PC-3 (cell line): ENCODE measurements around the gene UGT1A3. TPM values are rescaled to one million over a fixed set of nuclear protein-coding genes. Genes with fewer than 3 reads are reported as not detected.

ENCODE experiments used
- ATAC-seq: fragments of 200-7000 bp; cut with Tn5 transposase; 2 replicates; pipeline ENCODE4 v1.9.1; 2020; ENCODE audit warnings: mild to moderate bottlenecking, moderate library complexity
- BruUV-seq: library from RNA; stranded (reverse); fragments of 400-500 nt; replicated peaks from 2 replicates; lab custom pipeline; 2021; lab: Mats Ljungman, UMichigan
- CTCF ChIA-PET: fragments of 300-600 bp; sonication (Branson Sonifier 250); formaldehyde crosslinking; loops from one replicate; lab custom pipeline; 2022; ENCODE audit warnings: antibody characterized with exemption; lab: Charles Lee
- POLR2A ChIA-PET: fragments of 300-600 bp; sonication (Branson Sonifier 250); formaldehyde crosslinking; loops from one replicate; lab custom pipeline; 2022; ENCODE audit warnings: antibody characterized with exemption; ENCODE audit not compliant: unreplicated experiment; lab: Charles Lee
- DNase-seq: peaks from one replicate; pipeline ENCODE4 v3.0.0-alpha.2; 2015
- H2AFZ ChIP-seq: fragments of 300-600 bp; sonication (generic); 2 replicates; pipeline ENCODE4 v1.6.0; 2016; ENCODE audit warnings: antibody characterized with exemption, low read length
- H3F3A ChIP-seq: fragments of 300-600 bp; sonication (generic); one replicate; pipeline ENCODE4 v1.6.0; 2017; ENCODE audit warnings: antibody characterized with exemption, low read length, control low read depth, mild to moderate bottlenecking; ENCODE audit not compliant: unreplicated experiment
- H3K27ac ChIP-seq: fragments of 300-600 bp; sonication (generic); 2 replicates; pipeline ENCODE4 v1.5.1; 2016; ENCODE audit warnings: mild to moderate bottlenecking, low read length
- H3K27me3 ChIP-seq: fragments of 300-600 bp; sonication (generic); 2 replicates; pipeline ENCODE4 v1.6.1; 2016; ENCODE audit warnings: low read length, mixed read lengths
- H3K36me3 ChIP-seq: fragments of 300-600 bp; sonication (generic); 2 replicates; pipeline ENCODE4 v1.6.1; 2016; ENCODE audit warnings: low read depth, mixed run types, low read length, mixed read lengths
- H3K4me1 ChIP-seq: fragments of 300-600 bp; sonication (generic); 2 replicates; pipeline ENCODE4 v1.5.1; 2016; ENCODE audit warnings: low read length; ENCODE audit not compliant: insufficient read depth
- H3K4me2 ChIP-seq: fragments of 300-600 bp; sonication (generic); 2 replicates; pipeline ENCODE4 v1.6.0; 2016; ENCODE audit warnings: low read length
- H3K4me3 ChIP-seq: fragments of 300-600 bp; sonication (generic); 2 replicates; pipeline ENCODE4 v1.5.1; 2016; ENCODE audit warnings: mild to moderate bottlenecking, low read length, mixed read lengths
- H3K79me2 ChIP-seq: fragments of 300-600 bp; sonication (generic); 2 replicates; pipeline ENCODE4 v1.6.1; 2017; ENCODE audit warnings: low read length, mixed read lengths
- H3K9ac ChIP-seq: fragments of 300-600 bp; sonication (generic); 2 replicates; pipeline ENCODE4 v1.6.0; 2016; ENCODE audit warnings: mild to moderate bottlenecking, low read length
- H3K9me2 ChIP-seq: fragments of 300-600 bp; sonication (generic); replicated peaks from 2 replicates; pipeline ENCODE4 v1.6.1; 2016; ENCODE audit warnings: mixed run types, low read length, mixed read lengths
- H3K9me3 ChIP-seq: fragments of 300-600 bp; sonication (generic); 2 replicates; pipeline ENCODE4 v1.6.1; 2016; ENCODE audit warnings: low read length, mixed read lengths
- H4K20me1 ChIP-seq: fragments of 300-600 bp; sonication (generic); 2 replicates; pipeline ENCODE4 v1.6.1; 2016; ENCODE audit warnings: low read length, mixed read lengths
- CTCF ChIP-seq: fragments of 300-600 bp; sonication (generic); conservative IDR thresholded peaks from 2 replicates; pipeline ENCODE4 v1.5.1; 2017; ENCODE audit warnings: antibody characterized with exemption, low read depth, mild to moderate bottlenecking, low read length
- EZH2 ChIP-seq: fragments of 300-600 bp; sonication (generic); IDR thresholded peaks from one replicate; pipeline ENCODE4 v1.6.1; 2017; ENCODE audit warnings: antibody characterized with exemption, mild to moderate bottlenecking, low read length; ENCODE audit not compliant: unreplicated experiment
- EZH2phosphoT487 ChIP-seq: fragments of 300-600 bp; sonication (generic); IDR thresholded peaks from 2 replicates; pipeline ENCODE4 v1.6.1; 2018; ENCODE audit warnings: mild to moderate bottlenecking, antibody characterized with exemption, low read length, borderline replicate concordance
- intact Hi-C: fragments of 100-400 bp; cut with micrococcal nuclease; formaldehyde crosslinking; loops from 2 replicates; pipeline ENCODE4 v1.9.0; 2023
- total RNA-seq: library from RNA; depleted of rRNA; stranded (reverse); fragments of >200 nt; gene quantifications from 2 replicates; pipeline ENCODE4 v1.2.3, GENCODE V29; 2014

The UGT1A3 gene
- total RNA-seq, 1 experiment from 2014 or later, result not detected

DNA sequence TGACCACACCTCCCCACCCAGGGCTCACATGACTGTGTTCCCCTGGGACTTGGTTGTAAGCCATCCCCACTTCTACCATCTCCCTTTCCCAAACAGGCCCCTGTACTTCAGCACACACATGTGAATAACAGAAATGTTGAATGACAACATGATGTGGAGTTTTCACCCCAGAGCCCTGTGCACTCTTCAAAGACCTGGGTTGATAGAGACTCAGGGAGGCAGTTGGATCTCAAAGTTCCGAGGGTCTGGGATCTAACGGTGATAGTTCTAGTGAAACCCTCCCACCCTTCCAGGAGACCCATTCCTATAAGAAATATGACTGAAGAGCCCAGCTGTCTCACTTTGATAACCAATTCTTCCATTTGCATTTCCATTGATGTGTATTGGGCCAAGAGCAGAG, 49.2 kb downstream of the UGT1A3 start, which contains the start of gene MROH2A:
MROH2A (plus strand) TSS at position 301 of the 400 bp plus-strand sequence. CDS start 1,029 bp downstream, outside the sequence.
- ChIA-PET CTCF (no interaction called here), POLR2A (no interaction called here)
- Histone ChIP-seq H3K4me2 (no peak within 1 kb of the TSS), H4K20me1 (no peaks in the 10 kb centered on the region), H3K4me1 (no peaks in the 10 kb centered on the region), H3K79me2 (no peaks in the 10 kb centered on the region), H3F3A (no peaks in the 10 kb centered on the region), H3K9ac (no peak within 1 kb of the TSS), H2AFZ (no peak within 1 kb of the TSS), H3K27me3 (no peaks in the 10 kb centered on the region), H3K36me3 (no peaks in the 10 kb centered on the region), H3K9me3 (no peaks in the 10 kb centered on the region), H3K4me3 (no peak within 1 kb of the TSS), H3K9me2 (no peaks in the 10 kb centered on the region), H3K27ac (no peak within 1 kb of the TSS)
- TF ChIP-seq EZH2phosphoT487 (no peak), EZH2 (no peak)
- no peak for ATAC-seq
- intact Hi-C loops, result no loop called here
- no TSS peak for BruUV-seq
- no peak for DNase-seq

GRCh38 chr2:233779722-233780121, 50.9 kb downstream of the UGT1A3 start:
- intact Hi-C loops, result no loop called here
- Histone ChIP-seq H3K36me3 (no peaks in the 10 kb centered on the region), H3K9me2 (no peaks in the 10 kb centered on the region), H3F3A (no peaks in the 10 kb centered on the region), H3K79me2 (no peaks in the 10 kb centered on the region), H3K9ac (no peak overlapping the region), H3K9me3 (no peaks in the 10 kb centered on the region), H3K4me1 (no peaks in the 10 kb centered on the region), H2AFZ (no peak overlapping the region), H3K4me2 (no peak overlapping the region), H4K20me1 (no peaks in the 10 kb centered on the region), H3K4me3 (no peak overlapping the region), H3K27me3 (no peaks in the 10 kb centered on the region), H3K27ac (no peak overlapping the region)
- ChIA-PET CTCF (no interaction called here), POLR2A (no interaction called here)
- TF ChIP-seq EZH2 (no peak), EZH2phosphoT487 (no peak), CTCF (no peak)
- ATAC-seq (no peak), DNase-seq (no peak)
- BruUV-seq, result no TSS peak

GRCh38 chr2:233780771-233781170, 51.9 kb downstream of the UGT1A3 start:
- no peak overlapping the region for H3K4me3 ChIP-seq
- ATAC-seq, result peak; percentile 53
- BruUV-seq, result no TSS peak
- no peaks in the 10 kb centered on the region for H3K4me1 ChIP-seq
- H2AFZ ChIP-seq, result no peak overlapping the region
- no peaks in the 10 kb centered on the region for H3K27me3 ChIP-seq
- intact Hi-C loops, result no loop called here
- no peaks in the 10 kb centered on the region for H3F3A ChIP-seq
- H3K36me3 ChIP-seq, result no peaks in the 10 kb centered on the region
- H3K79me2 ChIP-seq, result no peaks in the 10 kb centered on the region
- TF ChIP-seq EZH2phosphoT487, result no peak
- no peak for TF ChIP-seq CTCF
- no peak for TF ChIP-seq EZH2
- H3K27ac ChIP-seq, result no peak overlapping the region
- no peak overlapping the region for H3K4me2 ChIP-seq
- H4K20me1 ChIP-seq, result no peaks in the 10 kb centered on the region
- no peaks in the 10 kb centered on the region for H3K9me2 ChIP-seq
- ChIA-PET POLR2A (interaction anchor here (0.6 kb wide), 1 partner anchor 64 kb away, joined by 4 read pairs; no protein-coding TSS in a partner anchor), CTCF (no interaction called here)
- no peaks in the 10 kb centered on the region for H3K9me3 ChIP-seq
- no peak overlapping the region for H3K9ac ChIP-seq
- peak; percentile 31 for DNase-seq
